ENCODE data around the gene DQX1. TPM values are rescaled to one million over a fixed set of nuclear protein-coding genes. Genes with fewer than 3 reads are reported as not detected.

DQX1 gene
- total RNA-seq, 1 donor from 2014 or later, result not detected

GRCh38 chr2:74526649-74527230 is 709 bp upstream of the DQX1 start:
- DNase-seq (ENCODE audit: low read depth), result no peak
- H3K27me3 ChIP-seq (ENCODE audit: control insufficient read depth, insufficient read depth, low read length), result no peaks in the 10 kb centered on the region
- H3K36me3 ChIP-seq (ENCODE audit: control insufficient read depth, insufficient read depth, low read length), result peaks cover 4% of the 10 kb centered on the region
- TF ChIP-seq CTCF (IDR thresholded peaks at IDR 0.05; ENCODE audit: insufficient read depth, low read length, poor library complexity, severe bottlenecking), result no peak
- no peak overlapping the region for H3K4me3 ChIP-seq (ENCODE audit: low read depth, low read length)

- Histone ChIP-seq H3K4me3 (ENCODE audit: low read depth, low read length) (no peak overlapping the region), H3K36me3 (ENCODE audit: control insufficient read depth, insufficient read depth, low read length) (peaks cover 4% of the 10 kb centered on the region), H3K27me3 (ENCODE audit: control insufficient read depth, insufficient read depth, low read length) (no peaks in the 10 kb centered on the region)
- DNase-seq (ENCODE audit: low read depth), result no peak
- no peak for TF ChIP-seq CTCF (IDR thresholded peaks at IDR 0.05; ENCODE audit: insufficient read depth, low read length, poor library complexity, severe bottlenecking)
Measured at GRCh38 chr2:74524955-74525716, 895 bp downstream of the DQX1 start.

- no peak overlapping the region for H3K4me3 ChIP-seq (ENCODE audit: low read depth, low read length)
- no peak for TF ChIP-seq CTCF (IDR thresholded peaks at IDR 0.05; ENCODE audit: insufficient read depth, low read length, poor library complexity, severe bottlenecking)
- no peaks in the 10 kb centered on the region for H3K27me3 ChIP-seq (ENCODE audit: control insufficient read depth, insufficient read depth, low read length)
- DNase-seq (ENCODE audit: low read depth), result no peak
- peaks cover 4% of the 10 kb centered on the region for H3K36me3 ChIP-seq (ENCODE audit: control insufficient read depth, insufficient read depth, low read length)
Measured at GRCh38 chr2:74524005-74524404, 2.0 kb downstream of the DQX1 start.

GRCh38 chr2:74522516-74522915 is 3.5 kb downstream of the DQX1 start:
- Histone ChIP-seq H3K36me3 (ENCODE audit: control insufficient read depth, insufficient read depth, low read length) (peaks cover 4% of the 10 kb centered on the region), H3K27me3 (ENCODE audit: control insufficient read depth, insufficient read depth, low read length) (peaks cover 9% of the 10 kb centered on the region), H3K4me3 (ENCODE audit: low read depth, low read length) (no peak overlapping the region)
- DNase-seq (ENCODE audit: low read depth), result no peak
- TF ChIP-seq CTCF (IDR thresholded peaks at IDR 0.05; ENCODE audit: insufficient read depth, low read length, poor library complexity, severe bottlenecking), result no peak

GRCh38 chr2:74516650-74517049 is 9.4 kb downstream of the DQX1 start:
- Histone ChIP-seq H3K36me3 (ENCODE audit: control insufficient read depth, insufficient read depth, low read length) (no peaks in the 10 kb centered on the region), H3K4me3 (ENCODE audit: low read depth, low read length) (peak overlapping the region; percentile 7), H3K27me3 (ENCODE audit: control insufficient read depth, insufficient read depth, low read length) (peaks cover 63% of the 10 kb centered on the region)
- no peak for TF ChIP-seq CTCF (IDR thresholded peaks at IDR 0.05; ENCODE audit: insufficient read depth, low read length, poor library complexity, severe bottlenecking)
- DNase-seq (ENCODE audit: low read depth), result no peak
